Loucy (cell line): ENCODE results near the gene CDK4.
A peak's percentile ranks its signal among the peaks of the same experiment; 100 is the strongest.

Experiments
- H2AFZ ChIP-seq: fragments of 200-600 bp; sonication (generic); 2 replicates; pipeline ENCODE4 v1.6.0; 2016; ENCODE audit warnings: antibody characterized with exemption, mild to moderate bottlenecking, low read length, moderate library complexity
- H3F3A ChIP-seq: fragments of 200-600 bp; 2 replicates; pipeline ENCODE4 v1.6.0; 2016; ENCODE audit warnings: antibody characterized with exemption, low read depth, mild to moderate bottlenecking
- H3K27me3 ChIP-seq: fragments of 200-600 bp; sonication (generic); 2 replicates; pipeline ENCODE4 v1.6.1; 2014; ENCODE audit warnings: low read length, mild to moderate bottlenecking; ENCODE audit not compliant: insufficient read depth, poor library complexity, severe bottlenecking
- H3K36me3 ChIP-seq: fragments of 200-600 bp; sonication (generic); 2 replicates; pipeline ENCODE4 v1.6.1; 2016; ENCODE audit warnings: low read length; ENCODE audit not compliant: insufficient read depth
- H3K4me1 ChIP-seq: fragments of 200-600 bp; sonication (generic); 2 replicates; pipeline ENCODE4 v1.5.1; 2014; ENCODE audit warnings: low read length, mild to moderate bottlenecking; ENCODE audit not compliant: insufficient read depth, poor library complexity, severe bottlenecking
- H3K4me2 ChIP-seq: fragments of 200-600 bp; sonication (generic); 2 replicates; pipeline ENCODE4 v1.6.0; 2014; ENCODE audit warnings: antibody characterized with exemption, low read length, low read depth, mild to moderate bottlenecking; ENCODE audit not compliant: poor library complexity, severe bottlenecking
- H3K4me3 ChIP-seq: fragments of 200-600 bp; sonication (generic); 2 replicates; pipeline ENCODE4 v1.5.1; 2014; ENCODE audit warnings: low read length, mild to moderate bottlenecking, mixed read lengths; ENCODE audit not compliant: poor library complexity, severe bottlenecking
- H3K79me2 ChIP-seq: fragments of 200-600 bp; sonication (generic); 2 replicates; pipeline ENCODE4 v1.6.1; 2014; ENCODE audit warnings: low read length; ENCODE audit not compliant: insufficient read depth
- H3K9ac ChIP-seq: fragments of 200-600 bp; sonication (generic); 2 replicates; pipeline ENCODE4 v1.6.0; 2014; ENCODE audit warnings: mild to moderate bottlenecking, low read depth, low read length, moderate library complexity; ENCODE audit not compliant: poor library complexity, severe bottlenecking
- H3K9me2 ChIP-seq: fragments of 200-600 bp; sonication (generic); replicated peaks from 2 replicates; pipeline ENCODE4 v1.6.1; 2016; ENCODE audit warnings: low read depth, low read length, mixed read lengths
- H3K9me3 ChIP-seq: fragments of 200-600 bp; sonication (generic); 2 replicates; pipeline ENCODE4 v1.6.1; 2014; ENCODE audit warnings: mild to moderate bottlenecking, antibody characterized with exemption, low read length, low read depth; ENCODE audit not compliant: insufficient read depth
- H4K20me1 ChIP-seq: fragments of 200-600 bp; sonication (generic); 2 replicates; pipeline ENCODE4 v1.6.0; 2014; ENCODE audit warnings: antibody characterized with exemption, low read length, mild to moderate bottlenecking; ENCODE audit not compliant: insufficient read depth, poor library complexity, severe bottlenecking
- EZH2phosphoT487 ChIP-seq: fragments of 200-600 bp; IDR thresholded peaks from 2 replicates; pipeline ENCODE4 v1.6.1; 2018; ENCODE audit warnings: antibody characterized with exemption, mild to moderate bottlenecking, moderate library complexity, borderline replicate concordance
- TF ChIP-seq, protein P1 (sequence below): fragments of 200-600 bp; sonication (generic); conservative IDR thresholded peaks from 2 replicates; pipeline ENCODE4 v1.5.1; 2014; ENCODE audit warnings: mild to moderate bottlenecking, antibody characterized with exemption, low read length

The CDK4 gene

DNA sequence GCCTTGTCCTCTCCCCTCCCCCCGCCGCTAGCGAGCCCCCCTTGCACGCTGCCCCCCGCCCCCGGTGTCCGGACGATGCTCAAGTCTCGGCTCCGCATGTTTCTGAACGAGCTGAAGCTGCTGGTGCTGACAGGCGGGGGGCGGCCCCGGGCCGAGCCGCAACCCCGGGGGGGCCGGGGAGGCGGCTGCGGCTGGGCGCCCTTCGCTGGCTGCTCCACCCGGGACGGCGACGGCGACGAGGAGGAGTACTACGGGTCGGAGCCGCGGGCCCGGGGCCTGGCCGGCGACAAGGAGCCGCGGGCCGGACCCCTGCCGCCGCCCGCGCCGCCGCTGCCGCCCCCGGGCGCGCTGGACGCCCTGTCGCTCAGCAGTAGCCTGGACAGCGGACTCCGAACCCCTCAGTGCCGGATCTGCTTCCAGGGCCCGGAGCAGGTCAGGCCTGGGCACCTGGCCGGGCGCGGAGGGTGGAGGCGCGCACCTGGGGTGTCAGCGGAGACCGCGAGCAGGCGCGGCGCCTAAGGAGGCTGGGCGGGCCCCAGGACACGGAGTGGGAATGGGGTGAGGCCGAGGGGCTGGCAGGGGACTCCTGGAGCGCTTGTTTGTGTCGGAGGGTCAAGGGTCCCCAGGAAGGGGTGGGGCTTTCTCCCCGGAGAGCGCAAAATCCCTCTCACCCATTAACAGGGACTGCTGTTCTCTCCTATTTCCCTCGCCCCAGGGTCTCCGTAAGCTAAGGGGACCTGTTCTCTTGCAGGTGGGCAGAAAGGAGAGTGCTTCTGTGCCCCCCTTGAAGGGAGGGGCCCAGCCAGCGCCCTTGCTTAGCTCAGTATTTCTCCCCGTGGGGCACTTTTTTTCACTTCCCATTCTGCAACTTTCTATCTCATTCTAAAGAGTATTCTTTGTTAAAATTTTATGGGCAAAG, 3.6 kb upstream of the CDK4 start:
- Histone ChIP-seq H3K36me3 (no peaks in the 10 kb centered on the region; the same call in 1 of the 2 replicates), H2AFZ (no peak overlapping the region), H4K20me1 (peaks cover 29% of the 10 kb centered on the region), H3K4me1 (peaks cover 35% of the 10 kb centered on the region), H3K4me3 (peak overlapping the region; percentile 78), H3K27me3 (no peaks in the 10 kb centered on the region), H3F3A (peaks cover 7% of the 10 kb centered on the region), H3K79me2 (peaks cover 28% of the 10 kb centered on the region), H3K4me2 (peak overlapping the region; percentile 90), H3K9me2 (no peaks in the 10 kb centered on the region), H3K9me3 (no peaks in the 10 kb centered on the region), H3K9ac (peak overlapping the region; percentile 73)
- TF ChIP-seq EZH2phosphoT487: no peak
- TF ChIP-seq, protein P1, sequence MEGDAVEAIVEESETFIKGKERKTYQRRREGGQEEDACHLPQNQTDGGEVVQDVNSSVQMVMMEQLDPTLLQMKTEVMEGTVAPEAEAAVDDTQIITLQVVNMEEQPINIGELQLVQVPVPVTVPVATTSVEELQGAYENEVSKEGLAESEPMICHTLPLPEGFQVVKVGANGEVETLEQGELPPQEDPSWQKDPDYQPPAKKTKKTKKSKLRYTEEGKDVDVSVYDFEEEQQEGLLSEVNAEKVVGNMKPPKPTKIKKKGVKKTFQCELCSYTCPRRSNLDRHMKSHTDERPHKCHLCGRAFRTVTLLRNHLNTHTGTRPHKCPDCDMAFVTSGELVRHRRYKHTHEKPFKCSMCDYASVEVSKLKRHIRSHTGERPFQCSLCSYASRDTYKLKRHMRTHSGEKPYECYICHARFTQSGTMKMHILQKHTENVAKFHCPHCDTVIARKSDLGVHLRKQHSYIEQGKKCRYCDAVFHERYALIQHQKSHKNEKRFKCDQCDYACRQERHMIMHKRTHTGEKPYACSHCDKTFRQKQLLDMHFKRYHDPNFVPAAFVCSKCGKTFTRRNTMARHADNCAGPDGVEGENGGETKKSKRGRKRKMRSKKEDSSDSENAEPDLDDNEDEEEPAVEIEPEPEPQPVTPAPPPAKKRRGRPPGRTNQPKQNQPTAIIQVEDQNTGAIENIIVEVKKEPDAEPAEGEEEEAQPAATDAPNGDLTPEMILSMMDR: no peak

DNA sequence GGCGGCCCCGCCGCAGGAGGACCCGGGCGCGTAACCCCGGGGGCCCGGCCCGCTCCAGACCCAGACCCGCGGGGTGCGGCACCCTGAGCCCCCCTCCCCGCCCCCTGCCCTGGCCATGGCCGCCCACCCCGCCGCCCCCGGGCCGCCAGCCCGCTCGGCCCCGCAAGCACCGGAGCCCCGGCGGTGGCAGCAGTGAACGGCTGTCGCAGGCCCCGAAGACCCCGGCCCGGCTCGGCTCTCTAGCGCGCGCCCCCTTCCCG, 3.0 kb upstream of the CDK4 start:
- Histone ChIP-seq H3K4me1 (peaks cover 41% of the 10 kb centered on the region), H3K4me2 (no peak overlapping the region), H3K4me3 (peak overlapping the region; percentile 78), H3F3A (peaks cover 7% of the 10 kb centered on the region), H3K79me2 (peaks cover 34% of the 10 kb centered on the region), H2AFZ (no peak overlapping the region), H3K9me3 (no peaks in the 10 kb centered on the region), H3K36me3 (no peaks in the 10 kb centered on the region; the same call in 1 of the 2 replicates), H3K9me2 (no peaks in the 10 kb centered on the region), H4K20me1 (peaks cover 30% of the 10 kb centered on the region), H3K9ac (no peak overlapping the region), H3K27me3 (no peaks in the 10 kb centered on the region)
- TF ChIP-seq EZH2phosphoT487: no peak
- TF ChIP-seq, protein P1: no peak

DNA sequence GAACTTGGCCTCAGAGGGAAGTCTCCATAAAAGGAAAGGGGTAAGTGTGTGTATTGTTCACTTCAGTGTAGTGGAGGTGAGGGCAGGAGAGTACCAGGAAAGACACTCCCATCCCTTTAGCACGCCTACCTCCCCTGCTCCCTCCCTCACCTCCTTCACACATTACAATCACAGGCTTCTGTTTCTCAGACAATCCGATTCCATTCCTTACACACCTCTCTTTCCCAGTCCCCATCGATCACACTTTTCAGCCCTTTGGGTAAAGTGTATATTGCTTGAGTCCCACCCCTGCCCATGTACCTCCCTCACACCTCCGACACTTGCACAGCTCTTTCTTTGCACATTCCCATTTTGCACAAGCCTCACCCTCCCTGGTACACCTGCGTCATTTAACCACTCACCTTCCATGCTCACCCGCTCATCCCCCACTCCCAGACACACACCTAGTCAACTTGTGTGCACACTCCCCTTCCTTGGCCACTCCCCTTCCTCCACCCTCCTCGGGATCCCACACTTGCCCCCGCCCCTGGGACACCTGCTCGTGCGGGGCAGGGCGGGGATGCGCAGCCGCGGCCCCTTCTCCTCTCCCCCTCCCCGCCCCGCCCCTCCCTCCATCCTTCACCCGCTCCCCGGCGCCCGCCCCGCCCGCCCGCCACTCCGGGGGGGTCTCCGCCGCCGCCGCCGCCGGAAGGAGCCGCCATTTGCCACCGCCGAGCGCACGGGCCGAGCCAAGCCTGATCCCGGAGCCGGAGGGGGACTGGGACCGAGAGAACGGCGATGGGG, 2.5 kb upstream of the CDK4 start, which contains the start of gene MARCHF9:
MARCHF9 (plus strand) TSS at position 693 of the 783 bp plus-strand sequence. CDS start 426 bp downstream, outside the sequence.
- peaks cover 7% of the 10 kb centered on the region for H3F3A ChIP-seq
- peaks cover 38% of the 10 kb centered on the region for H3K79me2 ChIP-seq
- peak within 1 kb of the TSS; percentile 73 for H3K9ac ChIP-seq
- H2AFZ ChIP-seq: peak within 1 kb of the TSS; percentile 89
- peak within 1 kb of the TSS; percentile 78 for H3K4me3 ChIP-seq
- TF ChIP-seq, protein P1: no peak
- TF ChIP-seq EZH2phosphoT487: no peak
- no peaks in the 10 kb centered on the region for H3K9me2 ChIP-seq
- peak within 1 kb of the TSS; percentile 91 for H3K4me2 ChIP-seq
- H3K9me3 ChIP-seq: no peaks in the 10 kb centered on the region
- H3K36me3 ChIP-seq: no peaks in the 10 kb centered on the region; the same call in 1 of the 2 replicates
- peaks cover 30% of the 10 kb centered on the region for H4K20me1 ChIP-seq
- H3K27me3 ChIP-seq: no peaks in the 10 kb centered on the region
- peaks cover 41% of the 10 kb centered on the region for H3K4me1 ChIP-seq
